Caco-2 (cell line): ENCODE results near the gene SMYD3. TPM values are rescaled to one million over a fixed set of nuclear protein-coding genes. Genes with fewer than 3 reads are reported as not detected.

Experiments
- BruUV-seq: library from RNA; stranded (reverse); fragments of 400-500 nt; replicated peaks from 2 replicates; lab custom pipeline; 2021; lab: Mats Ljungman, UMichigan
- CTCF ChIA-PET: fragments of 300-600 bp; sonication (Branson Sonifier 250); formaldehyde crosslinking; loops from one replicate; lab custom pipeline; 2022; ENCODE audit warnings: antibody characterized with exemption; lab: Charles Lee
- POLR2A ChIA-PET: fragments of 300-600 bp; sonication (Branson Sonifier 250); formaldehyde crosslinking; loops from one replicate; lab custom pipeline; 2022; ENCODE audit warnings: antibody characterized with exemption; lab: Charles Lee
- DNase-seq, 2 experiments: peaks; one replicate each; pipeline versions ENCODE4 v3.0.0 to v3.0.0-alpha.2; 2020 to 2022
- H3K27me3 ChIP-seq: replicated peaks from 2 replicates; pipeline ENCODE4 v1.6.0; 2011; ENCODE audit warnings: low read length; ENCODE audit not compliant: control insufficient read depth, insufficient read depth
- H3K36me3 ChIP-seq: 2 replicates; pipeline ENCODE4 v1.5.1; 2011; ENCODE audit warnings: low read length; ENCODE audit not compliant: control insufficient read depth, insufficient read depth
- H3K4me1 ChIP-seq: fragments of 250-450 bp; sonication (Bioruptor Pico); 2 replicates; pipeline ENCODE4 v1.5.1; 2020; ENCODE audit warnings: mild to moderate bottlenecking
- H3K4me3 ChIP-seq: 2 replicates; pipeline ENCODE4 v1.5.1; 2011; ENCODE audit warnings: low read depth, mild to moderate bottlenecking, control low read depth, low read length
- H3K9me3 ChIP-seq: fragments of 250-450 bp; sonication (Bioruptor Pico); 2 replicates; pipeline ENCODE4 v1.5.1; 2020; ENCODE audit warnings: mild to moderate bottlenecking, moderate library complexity
- H3K27ac Mint-ChIP-seq: one replicate; pipeline ENCODE4 v1.8.0; 2022; ENCODE audit warnings: mixed read lengths; ENCODE audit not compliant: unreplicated experiment
- H3K27me3 Mint-ChIP-seq: one replicate; pipeline ENCODE4 v1.8.0; 2022; ENCODE audit warnings: mixed read lengths; ENCODE audit not compliant: insufficient read depth, unreplicated experiment
- H3K36me3 Mint-ChIP-seq: one replicate; pipeline ENCODE4 v1.8.0; 2022; ENCODE audit warnings: mild to moderate bottlenecking, mixed read lengths; ENCODE audit not compliant: insufficient read depth, unreplicated experiment
- H3K4me1 Mint-ChIP-seq: one replicate; pipeline ENCODE4 v1.8.0; 2022; ENCODE audit warnings: low read depth, mixed read lengths; ENCODE audit not compliant: unreplicated experiment
- H3K4me3 Mint-ChIP-seq: one replicate; pipeline ENCODE4 v1.8.0; 2022; ENCODE audit warnings: mild to moderate bottlenecking, moderate library complexity, mixed read lengths; ENCODE audit not compliant: unreplicated experiment
- H3K9me3 Mint-ChIP-seq: one replicate; pipeline ENCODE4 v1.8.0; 2022; ENCODE audit warnings: mixed read lengths; ENCODE audit not compliant: unreplicated experiment
- intact Hi-C: fragments of 100-400 bp; cut with micrococcal nuclease; formaldehyde crosslinking; loops from one replicate; pipeline ENCODE4 v1.10.0; 2022; ENCODE audit not compliant: unreplicated experiment
- total RNA-seq: library from RNA; stranded (reverse); gene quantifications from 2 replicates; pipeline ENCODE4 v1.2.3, GENCODE V29; 2022
- TF ChIP-seq, protein P1 (sequence below), 2 experiments: fragments of 200-600 bp in 1 of 2; IDR thresholded peaks; 1 replicate in 1 of 2; 2 replicates in 1 of 2; pipeline versions ENCODE4 v1.5.1 to v1.8.0; 2011 to 2022; ENCODE audit warnings: antibody characterized with exemption in 1 of 2, control low read depth in 1 of 2, inconsistent platforms in 1 of 2, low read depth in 1 of 2, low read length in 1 of 2, mild to moderate bottlenecking in 1 of 2, moderate library complexity in 1 of 2; ENCODE audit not compliant: insufficient read depth in 1 of 2, severe bottlenecking in 1 of 2, unreplicated experiment in 1 of 2

The SMYD3 gene
- total RNA-seq, 1 experiment from 2014 or later, result 33.0 TPM

DNA sequence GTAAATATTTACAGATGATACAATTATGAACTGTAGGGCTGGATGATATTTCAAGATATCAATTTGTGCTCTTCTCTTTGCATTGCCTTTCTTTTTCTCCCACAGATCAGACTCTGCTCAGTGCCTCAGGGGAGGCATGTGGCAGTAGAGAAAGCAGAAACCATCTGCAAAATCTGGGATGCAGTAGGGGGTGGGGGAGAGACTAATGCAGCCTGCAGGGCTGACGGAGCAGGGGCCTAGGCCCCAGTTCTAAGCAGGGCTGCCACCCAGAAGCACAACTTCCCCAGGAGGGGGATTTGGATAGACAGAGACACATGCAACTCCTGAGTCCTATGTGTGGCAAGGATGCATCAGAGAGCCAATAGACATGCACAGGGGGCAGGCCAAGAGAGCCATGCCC is 511.6 kb downstream of the SMYD3 start:
- CTCF ChIA-PET, result no interaction called here

DNA sequence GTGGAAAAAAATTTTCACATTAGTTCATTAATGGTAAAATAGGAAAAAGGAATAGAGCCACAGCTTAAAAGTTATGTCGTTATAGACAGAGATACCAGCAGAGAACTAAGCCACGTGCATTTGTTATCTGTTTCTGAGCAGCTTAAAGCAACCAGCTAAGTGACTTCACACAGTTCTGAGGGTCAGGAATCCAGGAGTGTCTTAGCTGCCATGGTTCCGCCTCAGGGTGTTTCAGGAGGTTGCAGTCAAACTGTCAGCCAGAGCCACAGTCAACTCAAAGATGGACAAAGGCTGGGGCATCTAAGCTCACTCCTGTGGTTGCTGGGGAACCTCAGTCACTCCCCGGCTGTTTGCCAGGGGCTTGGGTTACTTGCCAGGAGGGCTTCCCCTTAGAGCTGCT is 515.8 kb downstream of the SMYD3 start:
- CTCF ChIA-PET, result no interaction called here
- intact Hi-C loops, result no loop called here
- Histone ChIP-seq H3K9me3 (no peaks in the 10 kb centered on the region), H3K27me3 (no peaks in the 10 kb centered on the region), H3K4me3 (no peak overlapping the region), H3K4me1 (peaks cover 14% of the 10 kb centered on the region), H3K36me3 (no peaks in the 10 kb centered on the region)
- no peaks in the 10 kb centered on the region for H3K9me3 Mint-ChIP-seq
- no TSS peak for BruUV-seq
- H3K4me3 Mint-ChIP-seq, result no peak overlapping the region
- peak in 1 of 2 experiments; percentile 21 for DNase-seq
- H3K27ac Mint-ChIP-seq, result no peak overlapping the region
- H3K27me3 Mint-ChIP-seq, result no peaks in the 10 kb centered on the region
- POLR2A ChIA-PET, result no interaction called here
- no peaks in the 10 kb centered on the region for H3K4me1 Mint-ChIP-seq
- no peaks in the 10 kb centered on the region for H3K36me3 Mint-ChIP-seq
- TF ChIP-seq, protein P1, sequence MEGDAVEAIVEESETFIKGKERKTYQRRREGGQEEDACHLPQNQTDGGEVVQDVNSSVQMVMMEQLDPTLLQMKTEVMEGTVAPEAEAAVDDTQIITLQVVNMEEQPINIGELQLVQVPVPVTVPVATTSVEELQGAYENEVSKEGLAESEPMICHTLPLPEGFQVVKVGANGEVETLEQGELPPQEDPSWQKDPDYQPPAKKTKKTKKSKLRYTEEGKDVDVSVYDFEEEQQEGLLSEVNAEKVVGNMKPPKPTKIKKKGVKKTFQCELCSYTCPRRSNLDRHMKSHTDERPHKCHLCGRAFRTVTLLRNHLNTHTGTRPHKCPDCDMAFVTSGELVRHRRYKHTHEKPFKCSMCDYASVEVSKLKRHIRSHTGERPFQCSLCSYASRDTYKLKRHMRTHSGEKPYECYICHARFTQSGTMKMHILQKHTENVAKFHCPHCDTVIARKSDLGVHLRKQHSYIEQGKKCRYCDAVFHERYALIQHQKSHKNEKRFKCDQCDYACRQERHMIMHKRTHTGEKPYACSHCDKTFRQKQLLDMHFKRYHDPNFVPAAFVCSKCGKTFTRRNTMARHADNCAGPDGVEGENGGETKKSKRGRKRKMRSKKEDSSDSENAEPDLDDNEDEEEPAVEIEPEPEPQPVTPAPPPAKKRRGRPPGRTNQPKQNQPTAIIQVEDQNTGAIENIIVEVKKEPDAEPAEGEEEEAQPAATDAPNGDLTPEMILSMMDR (IDR thresholded peaks at IDR 0.05; ENCODE audit: insufficient read depth in 1 of 2, low read depth in 1 of 2, low read length in 1 of 2, severe bottlenecking in 1 of 2, unreplicated experiment in 1 of 2), result no peak

More for the DNA sequence above, 511.6 kb downstream of the SMYD3 start:
- Mint-ChIP-seq H3K36me3 (no peaks in the 10 kb centered on the region), H3K27me3 (no peaks in the 10 kb centered on the region), H3K4me3 (no peak overlapping the region), H3K9me3 (no peaks in the 10 kb centered on the region), H3K4me1 (peaks cover 10% of the 10 kb centered on the region), H3K27ac (no peak overlapping the region)
- Histone ChIP-seq H3K36me3 (no peaks in the 10 kb centered on the region), H3K4me1 (peaks cover 9% of the 10 kb centered on the region), H3K9me3 (no peaks in the 10 kb centered on the region), H3K27me3 (no peaks in the 10 kb centered on the region), H3K4me3 (no peak overlapping the region)
- no peak for DNase-seq
- TF ChIP-seq, protein P1 (IDR thresholded peaks at IDR 0.05; ENCODE audit: insufficient read depth in 1 of 2, low read depth in 1 of 2, low read length in 1 of 2, severe bottlenecking in 1 of 2, unreplicated experiment in 1 of 2), result no peak
- BruUV-seq, result no TSS peak
- intact Hi-C loops, result no loop called here
- POLR2A ChIA-PET, result no interaction called here

DNA sequence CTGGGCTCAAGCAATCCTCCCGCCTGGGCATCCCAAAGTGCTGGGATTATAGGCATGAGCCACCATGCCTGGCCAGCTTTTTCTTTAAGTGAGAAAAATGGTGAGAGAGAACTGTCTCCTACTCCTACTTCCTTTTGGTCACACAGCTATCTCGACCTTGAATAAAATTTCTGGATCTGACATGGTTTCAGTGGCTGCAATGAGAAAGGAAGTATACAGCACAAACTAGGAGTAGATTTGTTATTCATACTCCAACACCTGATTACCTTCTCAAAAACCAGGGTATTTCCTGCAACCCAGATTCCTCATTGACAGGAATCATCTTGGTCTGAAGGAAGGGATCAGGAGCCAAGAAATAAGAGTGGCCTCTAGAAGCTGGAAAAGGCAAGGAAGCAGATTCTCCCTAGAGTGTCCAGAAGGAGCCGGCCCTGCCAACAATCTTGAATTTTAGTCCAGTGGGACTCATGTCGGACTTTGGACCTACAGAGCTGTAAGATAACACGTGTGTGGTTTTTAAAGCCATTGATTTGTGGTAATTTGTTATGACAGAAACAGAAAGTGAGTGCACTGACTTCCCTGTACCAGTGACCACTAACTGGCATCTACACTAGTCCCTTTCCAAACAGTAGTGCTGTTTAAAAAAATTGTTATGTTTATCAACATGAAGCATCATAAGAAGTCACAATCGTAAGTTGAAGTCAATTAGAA is 516.6 kb downstream of the SMYD3 start:
- DNase-seq, result no peak
- H3K36me3 ChIP-seq, result no peaks in the 10 kb centered on the region
- CTCF ChIA-PET, result no interaction called here
- no peak overlapping the region for H3K4me3 ChIP-seq
- intact Hi-C loops, result loop anchor here (1.0 kb wide), 1 partner anchor 21 kb away; no protein-coding TSS in a partner anchor
- Mint-ChIP-seq H3K27ac (no peak overlapping the region), H3K4me1 (no peaks in the 10 kb centered on the region), H3K27me3 (no peaks in the 10 kb centered on the region), H3K4me3 (no peak overlapping the region), H3K9me3 (no peaks in the 10 kb centered on the region), H3K36me3 (no peaks in the 10 kb centered on the region)
- peaks cover 14% of the 10 kb centered on the region for H3K4me1 ChIP-seq
- POLR2A ChIA-PET, result no interaction called here
- no peaks in the 10 kb centered on the region for H3K9me3 ChIP-seq
- H3K27me3 ChIP-seq, result no peaks in the 10 kb centered on the region
- TF ChIP-seq, protein P1 (IDR thresholded peaks at IDR 0.05; ENCODE audit: insufficient read depth in 1 of 2, low read depth in 1 of 2, low read length in 1 of 2, severe bottlenecking in 1 of 2, unreplicated experiment in 1 of 2), result no peak
- BruUV-seq, result no TSS peak
